AG08395 (cell line): Measurements from ENCODE around the gene TRPC4AP.

Source experiments
- DNase-seq: peaks from one replicate; pipeline ENCODE4 v3.0.0; 2012; ENCODE audit warnings: mixed read lengths, low spot score

TRPC4AP gene

GRCh38 chr20:35000922-35001595, 91.5 kb downstream of the TRPC4AP start:
- no peak for DNase-seq

- DNase-seq: no peak
Measured at GRCh38 chr20:35000311-35000921, 92.2 kb downstream of the TRPC4AP start.

- DNase-seq: no peak
Measured at GRCh38 chr20:34999782-35000181, 92.8 kb downstream of the TRPC4AP start.

- no peak for DNase-seq
Measured at GRCh38 chr20:34999021-34999451, 93.6 kb downstream of the TRPC4AP start.

GRCh38 chr20:34998331-34998950, 94.2 kb downstream of the TRPC4AP start:
- DNase-seq: no peak

- no peak for DNase-seq
Measured at GRCh38 chr20:34997774-34998173, 94.8 kb downstream of the TRPC4AP start.

GRCh38 chr20:34997131-34997561, 95.5 kb downstream of the TRPC4AP start:
- DNase-seq: no peak

GRCh38 chr20:34996243-34997028, 96.2 kb downstream of the TRPC4AP start:
- no peak for DNase-seq

- no peak for DNase-seq
Measured at GRCh38 chr20:34995696-34996095, 96.9 kb downstream of the TRPC4AP start.

- DNase-seq: no peak
Measured at GRCh38 chr20:34995192-34995591, 97.4 kb downstream of the TRPC4AP start.

GRCh38 chr20:34994509-34995131, 98.0 kb downstream of the TRPC4AP start:
- no peak for DNase-seq

- DNase-seq: no peak
Measured at GRCh38 chr20:34993941-34994508, 98.6 kb downstream of the TRPC4AP start.

GRCh38 chr20:34992751-34993417, 99.7 kb downstream of the TRPC4AP start:
- no peak for DNase-seq

GRCh38 chr20:34990661-34991214, 101.9 kb downstream of the TRPC4AP start:
- DNase-seq: no peak

- no peak for DNase-seq
Measured at GRCh38 chr20:34990231-34990630, 102.4 kb downstream of the TRPC4AP start.

GRCh38 chr20:34989670-34990069, 102.9 kb downstream of the TRPC4AP start:
- no peak for DNase-seq

- no peak for DNase-seq
Measured at GRCh38 chr20:34989118-34989517, 103.5 kb downstream of the TRPC4AP start.

- DNase-seq: no peak
Measured at GRCh38 chr20:34988191-34988540, 104.4 kb downstream of the TRPC4AP start.

- DNase-seq: no peak
Measured at GRCh38 chr20:34987288-34988190, 105.1 kb downstream of the TRPC4AP start.
